IMR-90 (cell line): Measurements from ENCODE around the gene BDKRB1. TPM values are rescaled to one million over a fixed set of nuclear protein-coding genes. Genes with fewer than 3 reads are reported as not detected.

Source experiments
- ATAC-seq: fragments of 200-7000 bp; cut with Tn5 transposase; 2 replicates; pipeline ENCODE4 v1.9.1; 2020; ENCODE audit warnings: low read depth, mild to moderate bottlenecking, moderate library complexity
- BruUV-seq: library from RNA; stranded (reverse); fragments of 400-500 nt; replicated peaks from 2 replicates; lab custom pipeline; 2021; lab: Mats Ljungman, UMichigan
- CTCF ChIA-PET: fragments of 300-600 bp; formaldehyde crosslinking; extraction: SDS; loops from one replicate; lab custom pipeline; 2021; ENCODE audit warnings: antibody characterized with exemption; lab: Yijun Ruan, JAX
- POLR2A ChIA-PET: fragments of 300-600 bp; sonication (Branson Sonifier 250); formaldehyde crosslinking; loops from one replicate; lab custom pipeline; 2022; ENCODE audit warnings: antibody characterized with exemption; ENCODE audit not compliant: unreplicated experiment; lab: Charles Lee
- DNase-seq: peaks from one replicate; pipeline ENCODE4 v3.0.0; 2013
- H2AFZ ChIP-seq: replicated peaks from 2 replicates; pipeline ENCODE3; 2013; ENCODE audit warnings: low read length, mild to moderate bottlenecking; ENCODE audit not compliant: poor library complexity
- H2AK5ac ChIP-seq: 2 replicates; pipeline ENCODE4 v1.6.1; 2013; ENCODE audit warnings: low read depth, low read length, inconsistent platforms
- H2AK9ac ChIP-seq: replicated peaks from 2 replicates; pipeline ENCODE3; 2013; ENCODE audit warnings: mild to moderate bottlenecking, low read depth, low read length, moderate library complexity; ENCODE audit not compliant: poor library complexity
- H2BK120ac ChIP-seq: 2 replicates; pipeline ENCODE4 v1.6.1; 2013; ENCODE audit warnings: low read depth, low read length, inconsistent platforms
- H2BK15ac ChIP-seq: 3 replicates; pipeline ENCODE4 v1.6.1; 2013; ENCODE audit warnings: low read depth, low read length, inconsistent platforms
- H2BK20ac ChIP-seq: 2 replicates; pipeline ENCODE4 v1.6.1; 2013; ENCODE audit warnings: low read depth, mild to moderate bottlenecking, inconsistent platforms, low read length, moderate library complexity
- H2BK5ac ChIP-seq: 2 replicates; pipeline ENCODE4 v1.6.1; 2013; ENCODE audit warnings: mild to moderate bottlenecking, low read depth, low read length, inconsistent platforms; ENCODE audit not compliant: poor library complexity, severe bottlenecking
- H3K14ac ChIP-seq: replicated peaks from 2 replicates; pipeline ENCODE4 v1.6.1; 2013; ENCODE audit warnings: low read depth, low read length, inconsistent platforms
- H3K18ac ChIP-seq: 2 replicates; pipeline ENCODE4 v1.6.1; 2013; ENCODE audit warnings: low read depth, low read length, control low read depth
- H3K23ac ChIP-seq: 2 replicates; pipeline ENCODE4 v1.6.1; 2013; ENCODE audit warnings: low read depth, low read length, inconsistent platforms
- H3K27ac ChIP-seq: 2 replicates; pipeline ENCODE4 v1.5.1; 2013; ENCODE audit warnings: mild to moderate bottlenecking, control low read depth, low read length; ENCODE audit not compliant: insufficient read depth
- H3K27me3 ChIP-seq: 2 replicates; pipeline ENCODE4 v1.6.1; 2013; ENCODE audit warnings: low read length; ENCODE audit not compliant: control insufficient read depth, insufficient read depth
- H3K36me3 ChIP-seq: 2 replicates; pipeline ENCODE4 v1.6.1; 2013; ENCODE audit warnings: low read length, mixed read lengths; ENCODE audit not compliant: control insufficient read depth, insufficient read depth
- H3K4ac ChIP-seq: 2 replicates; pipeline ENCODE4 v1.6.1; 2013; ENCODE audit warnings: low read depth, low read length, inconsistent platforms
- H3K4me1 ChIP-seq: 2 replicates; pipeline ENCODE4 v1.6.1; 2013; ENCODE audit warnings: low read length, mixed read lengths; ENCODE audit not compliant: control insufficient read depth, insufficient read depth
- H3K4me2 ChIP-seq: 2 replicates; pipeline ENCODE4 v1.6.1; 2013; ENCODE audit warnings: low read depth, mild to moderate bottlenecking, control low read depth, low read length, moderate library complexity
- H3K4me3 ChIP-seq: 2 replicates; pipeline ENCODE4 v1.5.1; 2013; ENCODE audit warnings: low read depth, mild to moderate bottlenecking, control low read depth, low read length, moderate library complexity; ENCODE audit not compliant: insufficient read depth
- H3K56ac ChIP-seq: 2 replicates; pipeline ENCODE4 v1.6.1; 2013; ENCODE audit warnings: low read length, inconsistent platforms; ENCODE audit not compliant: insufficient read depth; ENCODE audit errors: extremely low read depth
- H3K79me1 ChIP-seq, 2 experiments: 2 replicates each; pipeline ENCODE4 v1.6.1; 2013; ENCODE audit warnings: low read length in 2 of 2, inconsistent platforms in 1 of 2, low read depth in 1 of 2
- H3K9ac ChIP-seq: 2 replicates; pipeline ENCODE4 v1.6.1; 2013; ENCODE audit warnings: low read depth, low read length, control low read depth
- H3K9me1 ChIP-seq: 2 replicates; pipeline ENCODE4 v1.6.1; 2013; ENCODE audit warnings: low read length, inconsistent platforms; ENCODE audit not compliant: insufficient read depth
- H3K9me3 ChIP-seq: 2 replicates; pipeline ENCODE4 v1.6.1; 2013; ENCODE audit warnings: low read length; ENCODE audit not compliant: control insufficient read depth, insufficient read depth
- H4K20me1 ChIP-seq: 2 replicates; pipeline ENCODE4 v1.6.1; 2013; ENCODE audit warnings: low read length, inconsistent platforms; ENCODE audit not compliant: insufficient read depth
- H4K5ac ChIP-seq: 2 replicates; pipeline ENCODE4 v1.6.1; 2013; ENCODE audit warnings: mild to moderate bottlenecking, low read depth, low read length, control low read depth
- H4K8ac ChIP-seq, 2 experiments: 2 replicates each; pipeline ENCODE4 v1.6.1; 2013; ENCODE audit warnings: low read depth in 2 of 2, low read length in 2 of 2, control low read depth in 1 of 2, inconsistent platforms in 1 of 2
- H4K91ac ChIP-seq: 2 replicates; pipeline ENCODE4 v1.6.1; 2013; ENCODE audit warnings: low read depth, low read length, inconsistent platforms; ENCODE audit not compliant: insufficient read depth
- CHD1 ChIP-seq: IDR thresholded peaks from 2 replicates; pipeline ENCODE4 v1.6.1; 2012; ENCODE audit warnings: low read depth, low read length, improper control_type of control experiment
- FOS ChIP-seq: fragments of 150-350 bp; IDR thresholded peaks from 2 replicates; pipeline ENCODE4 v1.6.1; 2016; ENCODE audit warnings: low read depth, low read length
- MAZ ChIP-seq: IDR thresholded peaks from 2 replicates; pipeline ENCODE4 v1.6.1; 2012; ENCODE audit warnings: low read depth, mild to moderate bottlenecking, low read length, improper control_type of control experiment, moderate library complexity, borderline replicate concordance
- SMC3 ChIP-seq: fragments of 150-350 bp; IDR thresholded peaks from 2 replicates; pipeline ENCODE4 v1.6.1; 2016; ENCODE audit warnings: low read depth, mild to moderate bottlenecking, antibody characterized with exemption, low read length, moderate library complexity
- WGBS, 2 experiments: methylation state at CpG; one replicate each; pipeline versions ENCODE4 v1.1.5 to v1.1.7; 2013; ENCODE audit warnings: missing lambda C conversion rate in 2 of 2; ENCODE audit not compliant: insufficient read length in 1 of 2; ENCODE audit errors: extremely low coverage in 2 of 2; 5-methylcytosine and 5-hydroxymethylcytosine counted together
- dilution Hi-C: fragments of 300-500 bp; cut with HindIII; formaldehyde crosslinking; loops from one replicate; pipeline ENCODE4 v1.14.3; 2018; ENCODE audit warnings: low sequenced_read_pairs; ENCODE audit not compliant: unreplicated experiment
- in situ Hi-C: fragments of 300-500 bp; cut with MboI; formaldehyde crosslinking; loops from 3 replicates; pipeline ENCODE4 v1.14.3; 2019; ENCODE audit warnings: low sequenced_read_pairs, inconsistent platforms, mixed read lengths
- intact Hi-C: fragments of 100-400 bp; cut with micrococcal nuclease; formaldehyde crosslinking; loops from 2 replicates; pipeline ENCODE4 v1.10.0; 2022
- polyA plus RNA-seq, 3 experiments: library from polyadenylated mRNA; depleted of rRNA; stranded (reverse); fragments of >200 nt; gene quantifications; 2 replicates each; pipeline ENCODE4 v1.2.3, GENCODE V29; 2012; ENCODE audit warnings: low replicate concordance in 1 of 3
- total RNA-seq: library from RNA; depleted of rRNA; stranded (reverse); fragments of >200 nt; gene quantifications from 2 replicates; pipeline ENCODE4 v1.2.3, GENCODE V29; 2012
- TF ChIP-seq, protein P1 (sequence below): fragments of 150-350 bp; IDR thresholded peaks from 2 replicates; pipeline ENCODE4 v1.6.1; 2016; ENCODE audit warnings: low read depth, mild to moderate bottlenecking, low read length, moderate library complexity, borderline replicate concordance

The BDKRB1 gene
- total and polyA plus RNA-seq, 2 of the 4 experiments (the other 2 are of a cell fraction) = 56.5 to 130 TPM

DNA sequence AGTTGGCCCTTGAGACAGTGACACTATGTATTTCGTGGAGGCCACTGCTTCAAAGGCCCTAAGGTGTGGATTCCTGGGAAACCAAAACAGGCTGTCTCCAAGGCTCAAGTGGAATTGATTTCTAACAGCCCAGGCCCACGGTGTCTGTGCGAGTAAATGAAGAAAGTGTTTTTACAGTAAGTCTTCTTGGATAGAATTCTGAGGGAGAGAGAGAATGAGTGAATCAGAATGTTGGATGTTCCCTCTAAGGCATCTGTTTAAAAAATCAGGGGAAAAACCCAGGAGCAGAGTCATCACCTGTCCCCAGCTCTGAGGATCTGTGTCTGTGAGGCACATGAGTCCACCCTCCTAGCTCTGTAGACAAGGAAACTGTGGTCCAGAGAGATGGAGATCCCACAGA, 22.3 kb upstream of the BDKRB1 start:
- in situ Hi-C loops (no loop called here), intact Hi-C loops (no loop called here), dilution Hi-C loops (no loop called here)
- ChIA-PET POLR2A (no interaction called here), CTCF (interaction anchor here (1.4 kb wide), 1 partner anchor 22 kb away, joined by 3 read pairs; the partner anchor contains the start of gene BDKRB1)
- Histone ChIP-seq H3K27ac (0 out of 2 replicates have a peak overlapping the region, but pooled peaks have one; percentile 4), H3K9me1 (peaks cover 35% of the 10 kb centered on the region), H3K56ac (no peak overlapping the region), H3K4me3 (no peak overlapping the region), H4K91ac (no peak overlapping the region), H3K36me3 (peaks cover 78% of the 10 kb centered on the region), H4K20me1 (peaks cover 38% of the 10 kb centered on the region), H2AK5ac (no peak overlapping the region), H2AK9ac (peak overlapping the region; percentile 15), H3K79me1 (peaks cover 24 to 74% of the 10 kb centered on the region in 2 experiments), H4K8ac (peak overlapping the region in 1 of 2 experiments; percentile 40; a peak in 1 of 4 replicates), H3K27me3 (no peaks in the 10 kb centered on the region), H3K4me2 (no peak overlapping the region), H3K4me1 (peaks cover 14% of the 10 kb centered on the region), H3K4ac (no peak overlapping the region; the same call in 1 of the 2 replicates), H3K9ac (no peak overlapping the region), H2BK5ac (peak overlapping the region; percentile 15), H2BK120ac (no peak overlapping the region), H3K14ac (peak overlapping the region; percentile 59; the same call in 1 of the 2 replicates), H3K18ac (no peak overlapping the region), H3K23ac (0 out of 2 replicates have a peak overlapping the region, but pooled peaks have one; percentile 2), H4K5ac (no peak overlapping the region), H2BK15ac (no peak overlapping the region), H2AFZ (no peak overlapping the region), H2BK20ac (no peak overlapping the region), H3K9me3 (no peaks in the 10 kb centered on the region)
- ATAC-seq = no peak
- WGBS, 2 experiments = no CpG with 5 or more reads among the region's 3 CpGs
- 0 out of 2 replicates have a peak, but pooled peaks have one; percentile 4 for TF ChIP-seq SMC3
- no peak for TF ChIP-seq FOS
- TF ChIP-seq, protein P1, sequence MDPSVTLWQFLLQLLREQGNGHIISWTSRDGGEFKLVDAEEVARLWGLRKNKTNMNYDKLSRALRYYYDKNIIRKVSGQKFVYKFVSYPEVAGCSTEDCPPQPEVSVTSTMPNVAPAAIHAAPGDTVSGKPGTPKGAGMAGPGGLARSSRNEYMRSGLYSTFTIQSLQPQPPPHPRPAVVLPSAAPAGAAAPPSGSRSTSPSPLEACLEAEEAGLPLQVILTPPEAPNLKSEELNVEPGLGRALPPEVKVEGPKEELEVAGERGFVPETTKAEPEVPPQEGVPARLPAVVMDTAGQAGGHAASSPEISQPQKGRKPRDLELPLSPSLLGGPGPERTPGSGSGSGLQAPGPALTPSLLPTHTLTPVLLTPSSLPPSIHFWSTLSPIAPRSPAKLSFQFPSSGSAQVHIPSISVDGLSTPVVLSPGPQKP = no peak
- TF ChIP-seq MAZ = no peak
- TF ChIP-seq CHD1 = no peak
- DNase-seq = peak; percentile 40
- no TSS peak for BruUV-seq
